ENCODE results near the gene ARHGEF4. TPM values are rescaled to one million over a fixed set of nuclear protein-coding genes. Genes with fewer than 3 reads are reported as not detected.

The ARHGEF4 gene
- total RNA-seq, 1 experiment from 2014 or later, result 5.9 TPM

DNA sequence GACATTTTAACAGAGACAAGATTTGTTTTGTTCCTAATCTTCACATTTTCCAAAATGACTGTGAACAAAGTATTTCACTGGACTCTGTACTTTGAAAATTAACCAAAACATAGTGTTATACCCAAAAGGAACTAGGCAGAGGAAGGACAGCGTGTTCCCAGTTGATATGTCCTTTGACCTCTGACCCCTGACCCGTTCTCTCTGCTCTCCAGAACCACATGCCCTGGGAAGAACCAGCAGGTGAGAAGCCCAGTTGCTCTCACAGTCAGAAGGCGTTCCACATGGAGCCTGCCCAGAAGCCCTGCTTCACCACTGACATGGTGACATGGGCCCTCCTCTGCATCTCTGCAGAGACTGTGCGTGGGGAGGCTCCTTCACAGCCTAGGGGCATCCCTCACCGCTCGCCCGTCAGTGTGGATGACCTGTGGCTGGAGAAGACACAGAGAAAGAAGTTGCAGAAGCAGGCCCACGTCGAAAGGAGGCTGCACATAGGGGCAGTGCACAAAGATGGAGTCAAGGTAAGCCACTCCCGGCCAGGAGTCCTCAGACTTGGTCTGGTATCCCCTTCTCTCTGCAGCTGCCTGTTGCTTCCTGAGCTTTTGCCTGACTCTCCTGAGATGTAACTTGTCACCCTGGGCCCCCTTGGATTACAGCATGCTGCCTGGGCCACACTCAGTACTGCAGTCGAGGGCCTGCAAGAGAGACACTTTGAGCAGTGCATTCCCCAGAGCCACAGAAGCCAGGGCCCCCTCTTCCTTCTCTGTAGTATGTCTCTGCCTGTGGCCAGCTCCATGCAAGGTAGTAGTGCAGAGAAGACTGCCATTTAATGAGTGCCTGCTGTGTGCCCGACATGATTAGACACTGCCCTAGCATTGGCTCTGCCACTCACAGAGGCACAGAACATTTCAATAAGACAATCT is 94.3 kb downstream of the ARHGEF4 start:
- no peak for DNase-seq (ENCODE audit: low read depth)
- in situ Hi-C loops (cut with HindIII; ENCODE audit: low pct_unique_long_range_greater_than_20kb, low sequenced_read_pairs), result no loop called here

DNA sequence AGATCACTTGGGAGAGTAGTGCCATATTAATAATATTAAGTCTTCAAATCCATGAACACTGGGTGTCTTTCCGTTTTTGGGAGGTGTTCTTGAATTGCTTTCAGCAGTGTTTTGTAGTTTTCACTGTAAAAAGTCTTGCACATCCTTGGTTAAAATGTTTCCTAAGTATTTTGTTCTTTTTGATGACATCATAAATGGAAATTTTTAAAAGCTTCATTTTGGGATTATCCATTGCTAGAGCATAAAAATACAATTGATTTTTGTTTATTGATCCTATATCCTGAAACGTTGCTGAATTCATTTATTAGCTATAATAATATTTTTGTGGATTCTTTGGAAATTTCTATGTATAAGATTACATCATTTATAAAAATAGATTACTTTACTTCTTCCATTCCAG is 96.8 kb downstream of the ARHGEF4 start:
- DNase-seq (ENCODE audit: low read depth), result no peak
- in situ Hi-C loops (cut with HindIII; ENCODE audit: low pct_unique_long_range_greater_than_20kb, low sequenced_read_pairs), result no loop called here

DNA sequence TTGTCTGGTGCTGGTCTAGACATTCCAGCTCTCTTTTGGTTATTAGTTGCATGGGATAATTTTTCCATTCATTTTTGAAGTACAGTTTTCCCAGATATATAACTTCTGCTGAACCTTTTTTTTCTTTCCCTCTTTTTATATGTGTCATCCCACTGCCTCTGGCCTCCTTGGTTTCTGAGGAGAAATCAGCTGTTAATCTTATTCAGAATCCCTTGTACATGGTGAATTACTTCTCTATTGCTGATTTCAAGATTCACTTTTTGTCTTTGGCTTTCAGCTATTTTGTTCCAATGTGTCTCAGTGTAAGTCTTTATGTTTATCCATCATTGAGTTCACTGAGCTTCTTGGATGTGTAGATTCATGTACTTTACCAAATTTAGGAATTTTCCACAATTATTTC is 99.7 kb downstream of the ARHGEF4 start:
- in situ Hi-C loops (cut with HindIII; ENCODE audit: low pct_unique_long_range_greater_than_20kb, low sequenced_read_pairs), result no loop called here
- DNase-seq (ENCODE audit: low read depth), result no peak

DNA sequence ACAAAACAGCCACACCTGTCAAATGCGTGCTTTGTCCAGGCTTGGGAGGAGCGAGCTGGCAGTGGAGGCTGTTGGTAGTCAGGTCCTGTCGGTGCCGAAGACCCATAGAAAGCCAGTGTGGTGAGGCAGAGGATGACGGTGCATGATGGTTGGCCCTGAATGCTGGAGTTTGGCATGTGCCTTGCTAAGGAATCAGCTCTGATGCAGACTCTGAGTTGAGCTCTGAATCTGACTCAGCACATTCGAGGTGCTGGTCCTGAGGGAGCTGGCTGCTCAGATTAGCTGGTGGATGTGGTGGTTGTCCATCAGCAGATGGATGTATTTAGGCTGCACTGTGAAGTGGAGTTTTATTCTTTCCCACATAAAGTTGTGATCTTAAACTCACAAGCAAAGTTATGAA is 111.3 kb downstream of the ARHGEF4 start:
- in situ Hi-C loops (cut with HindIII; ENCODE audit: low pct_unique_long_range_greater_than_20kb, low sequenced_read_pairs), result no loop called here
- no peak for DNase-seq (ENCODE audit: low read depth)

DNA sequence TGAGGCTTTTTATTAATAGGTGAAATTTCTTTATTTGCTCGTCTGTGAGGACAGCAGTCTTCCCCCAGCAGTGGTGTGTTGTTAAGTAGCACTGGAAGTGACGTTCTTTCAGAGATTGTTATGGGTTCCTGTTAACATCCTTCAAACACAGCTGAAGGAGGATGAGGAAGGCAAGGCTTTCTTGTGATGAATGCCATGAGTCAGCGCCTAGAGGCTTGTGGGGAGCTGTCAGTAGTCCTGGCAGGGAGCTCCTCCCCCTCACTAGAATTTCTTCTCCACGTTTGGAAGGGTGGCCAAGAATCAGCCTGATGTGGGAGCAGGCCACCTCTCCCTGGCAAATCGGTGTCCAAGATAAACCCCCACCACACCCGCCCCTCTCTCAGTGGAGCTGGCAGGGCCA is 113.2 kb downstream of the ARHGEF4 start:
- DNase-seq (ENCODE audit: low read depth), result no peak
- in situ Hi-C loops (cut with HindIII; ENCODE audit: low pct_unique_long_range_greater_than_20kb, low sequenced_read_pairs), result no loop called here

DNA sequence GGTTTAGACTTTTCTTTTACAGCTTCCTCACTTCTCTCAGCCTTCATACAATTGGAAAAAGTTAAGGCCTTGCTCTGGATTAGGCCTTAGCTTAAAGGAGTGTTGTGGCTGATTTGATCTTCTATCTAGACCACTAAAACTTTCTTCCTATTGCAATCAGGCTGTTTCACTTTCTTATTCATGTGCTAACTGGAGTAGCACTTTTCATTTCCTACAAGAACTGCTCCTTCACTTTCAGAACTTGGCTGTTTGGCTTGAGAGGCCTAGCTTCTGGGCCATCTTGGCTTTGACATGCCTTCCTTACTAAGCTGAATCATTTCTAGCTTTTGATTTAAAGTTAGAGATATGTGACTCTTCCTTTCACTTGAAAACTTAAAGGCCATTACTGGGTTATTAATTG is 114.3 kb downstream of the ARHGEF4 start:
- DNase-seq (ENCODE audit: low read depth), result no peak
- in situ Hi-C loops (cut with HindIII; ENCODE audit: low pct_unique_long_range_greater_than_20kb, low sequenced_read_pairs), result no loop called here

DNA sequence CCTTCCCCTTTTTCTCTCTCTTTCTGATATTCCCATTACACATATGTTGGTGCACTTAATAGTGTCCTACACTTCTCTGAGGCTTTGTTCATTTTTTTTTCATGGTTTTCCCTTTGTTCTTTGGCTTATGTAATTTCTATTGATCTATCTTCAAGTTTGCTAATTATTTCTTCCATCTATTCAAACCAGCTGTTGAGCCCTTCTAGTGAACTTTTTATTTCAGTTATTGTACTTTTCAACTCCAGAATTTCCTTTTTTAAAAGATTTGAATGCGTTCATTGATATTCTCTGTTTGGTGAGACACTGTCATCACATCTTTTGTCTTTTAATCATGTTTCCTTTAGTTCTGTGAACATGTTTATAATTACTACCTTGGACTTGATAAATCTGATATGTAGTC is 118.2 kb downstream of the ARHGEF4 start:
- in situ Hi-C loops (cut with HindIII; ENCODE audit: low pct_unique_long_range_greater_than_20kb, low sequenced_read_pairs), result no loop called here

DNA sequence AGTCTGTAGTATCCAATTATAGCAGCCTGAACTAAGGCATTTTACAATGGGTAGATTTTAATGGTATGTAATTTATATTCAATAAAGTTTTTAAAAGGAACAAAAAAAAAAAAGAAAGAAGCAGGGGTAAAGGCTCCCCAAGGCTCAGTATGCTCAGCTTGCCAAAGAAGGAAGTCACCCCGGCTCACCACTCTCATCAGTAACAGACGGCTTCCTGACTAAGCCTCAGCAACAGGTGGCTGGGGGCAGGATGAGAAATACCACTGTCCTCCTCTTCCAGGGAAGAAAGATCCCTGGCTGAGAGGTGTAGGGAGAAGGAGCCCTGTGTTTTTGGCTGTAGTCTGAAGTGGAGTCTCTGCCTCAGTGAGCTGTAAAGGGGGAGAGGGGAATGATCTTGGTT is 121.2 kb downstream of the ARHGEF4 start:
- in situ Hi-C loops (cut with HindIII; ENCODE audit: low pct_unique_long_range_greater_than_20kb, low sequenced_read_pairs), result no loop called here
- no peak for DNase-seq (ENCODE audit: low read depth)

More for the DNA sequence above, 118.2 kb downstream of the ARHGEF4 start:
- DNase-seq (ENCODE audit: low read depth), result no peak

DNA sequence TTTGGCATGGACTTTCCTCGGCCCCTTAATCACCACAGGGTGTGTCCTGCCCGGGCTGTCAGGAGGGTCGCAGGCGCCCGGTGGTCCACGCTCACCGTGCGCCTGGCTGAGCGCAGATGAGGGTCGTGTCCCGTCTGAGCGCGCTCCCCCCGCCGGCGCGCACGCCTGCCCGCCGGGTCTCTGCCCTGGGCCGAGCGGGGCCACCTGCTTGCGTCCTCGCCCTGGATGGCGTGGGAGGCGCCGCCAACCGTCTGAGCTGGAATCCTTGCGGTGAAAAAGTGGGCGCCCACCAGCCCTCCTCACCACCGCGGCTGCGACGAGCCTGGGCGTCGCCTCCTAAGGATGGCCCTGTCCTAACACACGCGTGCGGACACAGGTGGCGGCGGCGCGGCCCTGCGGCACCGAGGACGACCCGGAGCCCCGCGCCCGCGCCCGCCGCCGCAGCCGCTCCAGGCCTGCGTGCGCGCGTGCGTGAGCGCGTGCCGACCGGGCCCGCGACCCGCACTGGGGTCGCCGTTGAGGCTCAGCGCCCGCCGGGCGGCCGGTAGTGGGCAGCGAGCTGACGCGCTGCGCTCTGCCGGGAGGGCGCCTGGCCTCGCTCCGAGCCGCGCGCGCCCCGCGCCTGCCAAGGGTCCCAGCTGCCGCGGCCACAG is 126.6 kb downstream of the ARHGEF4 start:
- in situ Hi-C loops (cut with HindIII; ENCODE audit: low pct_unique_long_range_greater_than_20kb, low sequenced_read_pairs), result no loop called here

DNA sequence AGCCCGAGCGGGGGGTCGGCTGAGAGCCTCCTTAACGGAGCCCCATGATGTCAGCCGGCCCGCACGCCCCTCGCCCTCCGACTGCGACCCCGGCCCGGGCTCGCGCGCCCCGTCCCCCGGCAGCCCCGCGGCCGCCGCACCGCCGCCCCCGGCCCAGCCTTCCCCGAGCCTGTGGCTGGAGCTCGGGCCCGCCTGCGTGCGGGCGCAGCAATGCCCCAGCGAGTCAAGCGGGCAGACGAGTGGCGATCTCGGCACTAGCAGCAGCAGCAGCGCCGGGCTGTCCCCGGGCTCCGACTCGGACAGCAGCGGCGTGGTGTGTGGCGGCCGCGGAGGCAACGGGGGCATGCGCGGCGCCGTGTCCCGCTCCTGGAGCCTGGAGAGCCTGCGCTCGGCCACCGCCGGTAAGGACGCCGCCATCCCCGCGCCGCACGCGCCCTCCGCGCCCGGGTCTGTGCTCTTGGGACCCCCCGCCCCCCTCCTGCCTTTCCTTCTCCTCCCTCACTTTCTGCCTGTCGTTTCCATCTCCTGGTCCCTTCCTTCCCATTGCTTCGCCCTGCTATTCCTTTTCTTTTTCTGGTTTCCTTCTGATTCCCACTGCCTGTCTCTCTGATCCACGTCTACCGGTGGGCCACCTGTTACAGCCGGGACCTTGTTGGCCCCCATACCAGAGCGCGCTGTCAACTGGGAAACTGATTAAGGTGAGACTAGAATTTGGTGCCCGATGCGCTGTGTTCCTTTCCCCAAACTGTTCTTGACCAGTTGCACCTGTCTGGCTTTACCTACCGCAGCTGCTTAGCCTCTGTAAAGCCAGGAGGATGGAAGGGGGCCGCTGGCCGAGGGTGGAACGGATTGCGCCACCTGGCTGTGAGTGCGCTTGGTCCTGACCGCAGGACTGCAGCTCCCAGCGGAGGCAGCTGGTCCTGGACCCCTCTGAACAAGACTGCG is 127.4 kb downstream of the ARHGEF4 start:
- in situ Hi-C loops (cut with HindIII; ENCODE audit: low pct_unique_long_range_greater_than_20kb, low sequenced_read_pairs), result no loop called here

More for the DNA sequence above, 126.6 kb downstream of the ARHGEF4 start:
- no peak for DNase-seq (ENCODE audit: low read depth)

DNA sequence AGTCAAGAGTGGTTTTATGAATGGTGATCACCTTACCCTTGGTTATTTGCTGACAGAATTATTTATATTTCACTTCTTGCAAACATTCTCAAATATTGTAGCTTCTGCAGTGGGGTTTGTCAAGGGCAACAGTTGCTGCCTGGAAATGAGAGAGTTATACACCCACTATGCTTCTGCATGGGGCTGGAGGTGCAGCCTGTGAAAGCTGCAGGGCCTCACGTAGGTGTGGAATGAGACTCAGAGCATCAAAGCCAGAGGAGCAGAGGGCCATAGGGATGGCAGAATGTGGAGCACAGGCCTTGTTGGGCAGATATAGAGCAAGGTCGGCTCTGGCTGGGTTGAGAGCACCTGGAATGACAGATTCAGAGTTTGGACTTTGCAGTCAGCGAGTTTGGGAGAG is 128.2 kb downstream of the ARHGEF4 start:
- no peak for DNase-seq (ENCODE audit: low read depth)
- in situ Hi-C loops (cut with HindIII; ENCODE audit: low pct_unique_long_range_greater_than_20kb, low sequenced_read_pairs), result no loop called here

More for the DNA sequence above, 127.4 kb downstream of the ARHGEF4 start:
- DNase-seq (ENCODE audit: low read depth), result no peak

DNA sequence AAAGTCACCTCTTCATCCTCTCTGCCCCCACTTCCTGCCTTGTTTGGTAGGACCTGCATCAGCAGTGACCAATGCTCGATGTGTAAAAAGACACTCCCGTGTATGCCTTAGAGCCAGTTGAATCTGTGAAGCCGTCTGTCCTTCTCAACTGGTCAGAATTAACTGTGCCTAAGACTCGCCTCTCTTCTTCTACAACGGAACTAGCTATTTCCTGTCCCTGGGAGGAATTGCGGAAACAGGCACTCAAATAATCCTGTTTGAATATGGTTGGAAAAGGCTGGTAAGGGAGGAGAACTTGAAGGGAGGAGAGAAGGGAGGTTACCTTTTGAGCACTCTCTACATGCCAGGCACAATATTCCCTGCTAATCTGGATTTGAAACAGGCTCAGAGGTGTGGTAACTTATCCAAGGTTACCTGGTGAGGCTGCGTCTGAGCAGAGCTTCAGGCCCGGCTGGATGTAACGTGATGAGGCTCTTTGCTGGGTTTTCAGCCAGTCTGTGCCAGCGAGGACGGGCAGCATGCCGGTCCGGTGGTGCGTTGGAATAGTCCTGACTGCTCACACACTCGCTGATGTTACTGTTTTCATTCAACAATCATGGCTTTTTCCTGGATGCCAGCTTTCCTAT is 129.5 kb downstream of the ARHGEF4 start:
- in situ Hi-C loops (cut with HindIII; ENCODE audit: low pct_unique_long_range_greater_than_20kb, low sequenced_read_pairs), result no loop called here
- DNase-seq (ENCODE audit: low read depth), result no peak

DNA sequence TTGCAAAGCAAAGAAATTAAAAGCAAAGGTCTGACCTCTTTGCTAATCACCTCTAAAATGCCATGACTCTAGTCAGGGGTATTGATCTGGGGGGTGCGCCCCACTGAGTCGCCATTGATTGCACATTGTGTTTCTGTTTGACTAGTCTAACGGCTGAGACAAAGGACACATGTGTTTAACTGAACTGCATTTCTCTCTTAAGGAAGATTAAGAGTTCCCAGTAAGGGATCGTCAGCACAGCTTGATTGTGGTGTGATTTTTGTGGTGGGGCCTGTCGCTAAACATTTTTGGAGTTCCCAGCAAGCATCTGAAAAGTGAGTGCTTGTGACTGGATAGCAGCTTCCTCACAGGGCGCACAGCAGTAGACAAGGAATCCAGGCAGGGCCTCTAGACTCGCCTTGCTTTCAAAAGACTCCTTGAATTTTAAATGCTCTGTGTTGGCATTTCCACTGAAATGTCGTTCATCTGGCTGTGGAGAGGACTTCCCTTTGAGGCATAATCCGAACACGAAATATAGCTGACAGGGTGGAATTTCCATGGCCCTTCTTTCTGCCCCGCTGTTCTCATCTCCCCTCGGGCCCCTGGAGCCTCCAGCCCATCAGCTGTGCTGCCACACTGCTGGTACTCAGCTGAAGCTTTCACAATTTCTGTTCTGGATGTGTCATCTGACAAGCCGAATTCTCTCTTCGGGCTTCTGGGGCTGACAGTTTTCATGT is 130.2 kb downstream of the ARHGEF4 start:
- in situ Hi-C loops (cut with HindIII; ENCODE audit: low pct_unique_long_range_greater_than_20kb, low sequenced_read_pairs), result no loop called here

DNA sequence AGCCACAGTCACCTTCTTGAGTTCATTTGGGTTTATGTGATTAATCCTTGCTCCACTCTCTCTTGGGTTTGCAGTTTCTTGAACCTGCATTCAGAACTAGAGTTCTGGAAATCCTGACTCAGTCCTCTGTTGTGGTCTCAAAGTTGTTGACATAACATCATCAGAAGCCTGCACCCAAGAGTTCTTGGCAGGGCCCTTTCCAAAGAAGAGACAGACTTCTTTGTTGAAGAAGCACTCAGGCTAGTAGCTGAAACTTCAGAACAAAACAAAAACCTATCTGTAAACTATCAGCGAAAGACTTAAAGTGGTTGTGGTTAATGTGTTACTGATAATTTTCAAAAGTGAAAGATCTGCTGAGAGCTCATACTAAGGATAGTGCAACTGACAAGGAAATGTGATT is 135.7 kb downstream of the ARHGEF4 start:
- in situ Hi-C loops (cut with HindIII; ENCODE audit: low pct_unique_long_range_greater_than_20kb, low sequenced_read_pairs), result no loop called here

More for the DNA sequence above, 130.2 kb downstream of the ARHGEF4 start:
- DNase-seq (ENCODE audit: low read depth), result no peak

DNA sequence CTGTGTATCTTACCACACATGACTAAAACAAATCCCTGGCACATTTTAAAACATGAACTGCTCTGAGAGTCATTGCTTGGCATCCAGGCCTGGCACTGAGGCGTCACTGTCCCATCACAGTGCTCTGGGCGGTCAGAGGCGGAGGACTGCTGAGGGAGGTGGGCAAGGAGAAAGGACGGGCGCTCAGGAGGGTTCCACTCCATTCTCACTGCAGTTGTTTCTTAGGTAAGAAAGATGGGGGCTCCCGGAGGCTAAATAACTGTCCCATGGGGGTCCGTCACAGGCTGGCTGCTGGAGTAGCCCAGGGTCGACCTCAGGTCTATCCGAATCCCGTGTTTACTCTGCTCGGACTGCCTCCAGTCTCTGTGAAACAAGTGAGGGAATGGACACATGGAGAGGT is 139.0 kb downstream of the ARHGEF4 start:
- in situ Hi-C loops (cut with HindIII; ENCODE audit: low pct_unique_long_range_greater_than_20kb, low sequenced_read_pairs), result no loop called here
- no peak for DNase-seq (ENCODE audit: low read depth)

More for the DNA sequence above, 135.7 kb downstream of the ARHGEF4 start:
- DNase-seq (ENCODE audit: low read depth), result no peak

DNA sequence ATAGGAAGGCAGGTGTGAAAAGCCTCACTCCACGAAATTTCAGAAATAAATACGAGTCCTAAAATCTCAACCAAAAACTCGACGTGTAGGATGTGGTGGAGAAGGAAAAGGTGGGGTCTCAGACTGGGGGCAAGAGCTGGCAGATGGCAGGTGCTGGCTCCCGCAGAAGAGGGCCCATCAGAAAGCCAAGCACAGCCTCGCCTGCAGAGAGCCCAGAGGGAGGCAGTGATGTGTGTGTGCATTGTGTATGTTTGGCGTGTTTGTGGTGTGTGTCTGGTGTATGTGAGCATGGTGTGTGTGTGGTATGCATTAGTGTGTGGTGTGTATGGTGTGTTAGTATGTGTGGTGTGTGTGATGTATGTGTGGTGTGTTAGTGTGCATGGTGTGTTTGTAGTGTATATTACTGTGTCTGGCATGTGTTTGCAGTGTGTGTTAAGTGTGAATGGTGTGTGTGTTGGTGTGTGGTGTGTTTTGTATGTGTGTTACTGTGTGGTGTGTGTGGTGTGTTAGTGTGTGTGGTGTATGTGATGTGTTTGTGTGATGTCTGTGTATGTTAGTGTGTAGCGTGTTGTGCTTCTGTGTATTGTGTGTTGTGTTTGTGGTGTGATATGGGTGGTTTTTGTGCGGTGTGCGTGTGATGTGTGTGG is 140.0 kb downstream of the ARHGEF4 start:
- in situ Hi-C loops (cut with HindIII; ENCODE audit: low pct_unique_long_range_greater_than_20kb, low sequenced_read_pairs), result no loop called here
- DNase-seq (ENCODE audit: low read depth), result no peak

DNA sequence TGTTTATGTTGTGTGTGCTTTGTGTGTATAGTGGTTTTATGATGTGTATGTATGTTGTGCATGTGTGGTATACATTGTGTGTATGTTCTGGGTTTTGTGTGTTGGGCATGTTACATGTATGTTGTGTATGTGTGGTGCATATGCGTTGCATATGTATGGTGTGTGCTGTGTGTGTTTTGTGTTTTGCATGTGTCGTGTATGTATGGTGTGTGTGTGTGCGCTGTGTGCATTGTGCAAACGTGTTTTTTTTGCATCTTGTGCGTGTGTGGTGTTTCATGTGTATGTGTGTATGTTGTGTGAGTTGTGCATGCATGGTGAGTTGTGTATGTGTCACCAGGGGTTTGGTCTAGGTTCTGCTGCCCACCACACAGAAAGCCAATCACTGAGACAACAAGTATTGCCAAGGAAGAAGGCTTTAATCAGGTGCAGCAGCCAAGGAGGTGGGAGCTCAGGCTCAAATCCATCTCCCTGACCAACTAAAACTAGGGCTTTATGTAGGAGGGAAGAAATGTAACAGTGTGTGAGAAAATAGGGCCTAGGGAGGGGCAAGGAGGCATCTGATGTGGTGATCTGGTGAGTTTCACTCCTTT is 140.8 kb downstream of the ARHGEF4 start:
- in situ Hi-C loops (cut with HindIII; ENCODE audit: low pct_unique_long_range_greater_than_20kb, low sequenced_read_pairs), result no loop called here
- DNase-seq (ENCODE audit: low read depth), result no peak
